Measurements from ENCODE around the gene ADD1. TPM values are rescaled to one million over a fixed set of nuclear protein-coding genes. Genes with fewer than 3 reads are reported as not detected.
A peak's percentile ranks its signal among the peaks of the same experiment; 100 is the strongest.

ADD1 gene
- total RNA-seq, 2 experiments from 2014 or later: 153 TPM

- Histone ChIP-seq H3K27ac (ENCODE audit: low read depth in 1 of 2, low read length in 2 of 2) (peak overlapping the region; percentile 77), H3K4me1 (ENCODE audit: insufficient read depth, low read length) (peaks cover 45% of the 10 kb centered on the region), H3K4me3 (ENCODE audit: low read length) (no peak overlapping the region), H3K36me3 (ENCODE audit: insufficient read depth, low read length) (peaks cover 56% of the 10 kb centered on the region), H3K27me3 (ENCODE audit: control insufficient read depth in 1 of 2, insufficient read depth in 2 of 2, low read length in 2 of 2) (no peaks in the 10 kb centered on the region), H3K9me3 (ENCODE audit: control insufficient read depth in 1 of 2, insufficient read depth in 1 of 2, low read length in 2 of 2) (no peaks in the 10 kb centered on the region)
- Mint-ChIP-seq H3K27me3 (no peaks in the 10 kb centered on the region), H3K4me3 (peak overlapping the region; percentile 60), H3K4me1 (ENCODE audit: low read depth) (peaks cover 30% of the 10 kb centered on the region), H3K9me3 (no peaks in the 10 kb centered on the region), H3K27ac (no peak overlapping the region), H3K36me3 (ENCODE audit: low read depth) (peaks cover 60% of the 10 kb centered on the region)
- intact Hi-C loops (cut with DNase I, micrococcal nuclease): loop anchor here in 1 of 2 experiments (10.0 kb wide), 1 partner anchor 666 kb away; the partner anchor contains the start of gene MXD4
- POLR2A ChIA-PET: interaction anchor here (1.7 kb wide), 1 partner anchor 32 kb away, joined by 4 read pairs; the partner anchor contains the start of genes GRK4 and NOP14
- no peak for ATAC-seq (ENCODE audit: poor library complexity)
- CTCF ChIA-PET: interaction anchor here (0.5 kb wide), 1 partner anchor 78 kb away, joined by 3 read pairs; no protein-coding TSS in a partner anchor
- peak in 2 of 14 experiments; percentile 32 to 43 for DNase-seq
- TF ChIP-seq, protein P1, sequence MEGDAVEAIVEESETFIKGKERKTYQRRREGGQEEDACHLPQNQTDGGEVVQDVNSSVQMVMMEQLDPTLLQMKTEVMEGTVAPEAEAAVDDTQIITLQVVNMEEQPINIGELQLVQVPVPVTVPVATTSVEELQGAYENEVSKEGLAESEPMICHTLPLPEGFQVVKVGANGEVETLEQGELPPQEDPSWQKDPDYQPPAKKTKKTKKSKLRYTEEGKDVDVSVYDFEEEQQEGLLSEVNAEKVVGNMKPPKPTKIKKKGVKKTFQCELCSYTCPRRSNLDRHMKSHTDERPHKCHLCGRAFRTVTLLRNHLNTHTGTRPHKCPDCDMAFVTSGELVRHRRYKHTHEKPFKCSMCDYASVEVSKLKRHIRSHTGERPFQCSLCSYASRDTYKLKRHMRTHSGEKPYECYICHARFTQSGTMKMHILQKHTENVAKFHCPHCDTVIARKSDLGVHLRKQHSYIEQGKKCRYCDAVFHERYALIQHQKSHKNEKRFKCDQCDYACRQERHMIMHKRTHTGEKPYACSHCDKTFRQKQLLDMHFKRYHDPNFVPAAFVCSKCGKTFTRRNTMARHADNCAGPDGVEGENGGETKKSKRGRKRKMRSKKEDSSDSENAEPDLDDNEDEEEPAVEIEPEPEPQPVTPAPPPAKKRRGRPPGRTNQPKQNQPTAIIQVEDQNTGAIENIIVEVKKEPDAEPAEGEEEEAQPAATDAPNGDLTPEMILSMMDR (IDR thresholded peaks at IDR 0.05): no peak
These were observed 87.3 kb downstream of the ADD1 start for GRCh38 chr4:2930758-2931511.

GRCh38 chr4:2931512-2932301 is 88.1 kb downstream of the ADD1 start:
- ChIA-PET POLR2A (interaction anchor here (1.7 kb wide), 1 partner anchor 32 kb away, joined by 4 read pairs; the partner anchor contains the start of genes GRK4 and NOP14), CTCF (interaction anchor here (0.5 kb wide), 1 partner anchor 79 kb away, joined by 3 read pairs; no protein-coding TSS in a partner anchor)
- DNase-seq (peak in 12 of 14 experiments; percentile 38 to 87 (median 53)), ATAC-seq (ENCODE audit: poor library complexity) (peak; percentile 45)
- intact Hi-C loops (cut with DNase I, micrococcal nuclease): loop anchor here in 1 of 2 experiments (10.0 kb wide), 1 partner anchor 667 kb away; the partner anchor contains the start of gene MXD4
- Mint-ChIP-seq H3K9me3 (no peaks in the 10 kb centered on the region), H3K4me1 (ENCODE audit: low read depth) (peaks cover 38% of the 10 kb centered on the region), H3K27ac (peak overlapping the region; percentile 99), H3K4me3 (peak overlapping the region; percentile 96), H3K36me3 (ENCODE audit: low read depth) (peaks cover 60% of the 10 kb centered on the region), H3K27me3 (no peaks in the 10 kb centered on the region)
- Histone ChIP-seq H3K4me3 (ENCODE audit: low read length) (peak overlapping the region; percentile 68), H3K4me1 (ENCODE audit: insufficient read depth, low read length) (peaks cover 53% of the 10 kb centered on the region), H3K27ac (ENCODE audit: low read depth in 1 of 2, low read length in 2 of 2) (peak overlapping the region; percentile 77), H3K9me3 (ENCODE audit: control insufficient read depth in 1 of 2, insufficient read depth in 1 of 2, low read length in 2 of 2) (no peaks in the 10 kb centered on the region), H3K27me3 (ENCODE audit: control insufficient read depth in 1 of 2, insufficient read depth in 2 of 2, low read length in 2 of 2) (no peaks in the 10 kb centered on the region), H3K36me3 (ENCODE audit: insufficient read depth, low read length) (peaks cover 48% of the 10 kb centered on the region)
- TF ChIP-seq, protein P1 (IDR thresholded peaks at IDR 0.05): peak; percentile 43

- Mint-ChIP-seq H3K9me3 (no peaks in the 10 kb centered on the region), H3K36me3 (ENCODE audit: low read depth) (peaks cover 62% of the 10 kb centered on the region), H3K27me3 (no peaks in the 10 kb centered on the region), H3K27ac (peak overlapping the region; percentile 99), H3K4me1 (ENCODE audit: low read depth) (peaks cover 45% of the 10 kb centered on the region), H3K4me3 (peak overlapping the region; percentile 96)
- ATAC-seq (ENCODE audit: poor library complexity): no peak
- TF ChIP-seq, protein P1 (IDR thresholded peaks at IDR 0.05): no peak
- DNase-seq: peak in 2 of 14 experiments; percentile 32 to 44
- CTCF ChIA-PET: no interaction called here
- H3K27me3 ChIP-seq (ENCODE audit: control insufficient read depth in 1 of 2, insufficient read depth in 2 of 2, low read length in 2 of 2): no peaks in the 10 kb centered on the region
- H3K27ac ChIP-seq (ENCODE audit: low read depth in 1 of 2, low read length in 2 of 2): peak overlapping the region; percentile 77
- peaks cover 60% of the 10 kb centered on the region for H3K4me1 ChIP-seq (ENCODE audit: insufficient read depth, low read length)
- peaks cover 44% of the 10 kb centered on the region for H3K36me3 ChIP-seq (ENCODE audit: insufficient read depth, low read length)
- POLR2A ChIA-PET: interaction anchor here (1.7 kb wide), 1 partner anchor 31 kb away, joined by 4 read pairs; the partner anchor contains the start of genes GRK4 and NOP14
- intact Hi-C loops (cut with DNase I, micrococcal nuclease): loop anchor here in 1 of 2 experiments (10.0 kb wide), 1 partner anchor 668 kb away; the partner anchor contains the start of gene MXD4
- H3K9me3 ChIP-seq (ENCODE audit: control insufficient read depth in 1 of 2, insufficient read depth in 1 of 2, low read length in 2 of 2): no peaks in the 10 kb centered on the region
- peak overlapping the region; percentile 68 for H3K4me3 ChIP-seq (ENCODE audit: low read length)
These were observed 88.8 kb downstream of the ADD1 start for GRCh38 chr4:2932321-2932950.

Measured in CD4-positive, alpha-beta T cell (primary cell).